Femur (tissue), 1 donor: Measurements from ENCODE around the gene NUDCD3.

Source experiments
- DNase-seq: peaks from one replicate; pipeline ENCODE4 v3.0.0-alpha.2; 2017

Gene NUDCD3

DNA sequence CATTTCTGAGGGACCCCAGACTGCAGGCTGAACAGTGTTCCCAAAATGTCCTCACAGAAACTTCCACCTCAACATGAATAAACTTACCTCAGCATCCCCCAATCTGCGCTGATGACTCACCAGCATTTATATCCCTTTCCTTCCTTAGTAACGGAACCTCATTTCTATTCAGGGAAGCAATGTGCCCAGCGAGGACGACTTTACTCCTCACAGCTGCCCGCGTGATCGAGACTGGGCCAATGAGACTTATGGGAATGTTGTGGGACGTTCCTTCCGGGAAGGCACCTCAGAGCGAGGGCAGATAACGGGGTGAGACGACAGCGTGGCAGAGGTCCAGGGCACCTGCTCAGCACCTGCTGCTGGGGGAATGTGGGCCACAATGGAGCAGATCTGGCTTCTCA is 91.9 kb downstream of the NUDCD3 start:
- DNase-seq: peak; percentile 75

DNA sequence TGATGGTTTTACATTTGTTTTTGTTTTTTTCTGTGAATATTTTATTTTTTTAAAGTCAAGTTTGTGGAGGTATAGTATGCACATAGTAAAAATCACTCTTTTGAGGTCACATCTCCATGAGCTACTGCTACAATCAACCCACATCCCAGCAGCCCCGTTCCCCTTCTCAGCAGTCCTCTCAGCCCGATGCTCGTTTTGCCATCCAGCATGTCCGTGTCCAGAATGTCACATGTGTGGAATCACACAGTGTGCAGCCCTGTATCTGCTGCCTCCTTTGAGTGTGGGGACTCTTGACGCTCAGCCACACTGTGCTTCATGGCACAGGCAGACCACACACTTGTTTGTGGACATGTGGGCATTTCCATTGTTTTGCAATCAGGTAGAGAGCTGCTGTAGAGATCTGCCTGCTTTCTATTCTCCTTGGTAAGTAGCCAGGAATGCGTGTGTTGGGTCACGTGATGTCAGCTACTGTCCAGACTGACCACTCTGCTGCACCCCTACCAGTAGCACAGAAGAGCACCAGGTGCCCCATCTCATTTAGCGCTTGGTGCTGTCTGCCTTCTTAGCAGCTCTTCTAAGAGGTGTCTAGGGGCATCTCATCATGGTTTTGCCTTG is 93.4 kb downstream of the NUDCD3 start:
- no peak for DNase-seq

DNA sequence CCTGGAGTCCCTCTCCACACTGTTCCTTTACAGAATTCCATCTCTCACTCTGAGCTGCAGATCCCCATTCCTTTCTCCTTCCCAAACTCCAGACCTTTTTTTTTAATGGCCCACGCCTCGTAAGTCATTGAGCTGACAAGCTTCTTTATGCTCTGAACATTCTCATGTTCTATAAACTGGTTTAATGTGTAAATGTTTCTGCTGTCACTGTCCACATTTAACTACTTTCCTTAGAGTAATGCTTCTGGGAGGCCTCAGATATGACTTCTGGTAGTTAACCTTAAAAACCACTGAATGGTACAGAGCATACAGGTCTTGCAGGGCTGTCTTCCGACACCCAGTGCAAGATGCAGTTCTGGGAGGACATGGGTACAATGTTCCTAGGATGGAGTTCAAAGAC is 94.0 kb downstream of the NUDCD3 start:
- no peak for DNase-seq

DNA sequence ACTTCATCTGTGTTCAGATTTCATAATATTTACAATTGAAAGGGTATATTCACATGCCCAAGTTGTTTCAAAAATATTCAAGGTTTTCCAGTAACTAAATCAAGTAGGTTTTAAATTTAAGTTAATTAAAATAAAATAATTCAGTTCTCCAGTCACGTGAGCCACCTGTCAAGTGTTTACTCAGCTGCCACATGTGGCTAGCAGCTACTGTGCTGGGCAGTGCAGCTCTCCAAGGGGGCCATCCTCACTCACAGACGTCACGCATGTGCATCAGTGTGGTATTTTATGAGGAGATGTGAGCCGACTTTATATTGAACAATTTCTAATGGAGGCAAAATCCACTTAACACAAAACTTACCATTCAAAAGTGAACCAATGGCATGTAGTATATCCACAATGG is 95.4 kb downstream of the NUDCD3 start:
- DNase-seq: no peak

DNA sequence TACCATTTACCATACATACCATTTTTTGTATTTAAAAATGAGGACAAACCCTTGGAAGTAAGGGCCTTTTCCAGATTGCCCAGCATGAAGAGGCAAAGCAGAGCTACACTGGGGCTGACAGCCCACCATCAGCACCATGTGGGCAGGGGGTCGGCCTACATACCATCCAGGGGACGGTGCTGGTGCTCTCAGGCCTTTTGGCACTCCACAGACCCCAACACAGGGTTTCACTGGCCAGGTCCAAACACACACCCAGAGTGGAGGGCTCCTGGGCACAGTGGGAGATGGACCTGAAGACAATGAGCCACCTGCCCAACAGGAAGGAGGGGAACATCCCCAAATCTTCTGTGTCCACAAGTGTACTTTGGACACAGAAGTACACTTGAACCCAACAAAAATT is 95.8 kb downstream of the NUDCD3 start:
- DNase-seq: no peak

DNA sequence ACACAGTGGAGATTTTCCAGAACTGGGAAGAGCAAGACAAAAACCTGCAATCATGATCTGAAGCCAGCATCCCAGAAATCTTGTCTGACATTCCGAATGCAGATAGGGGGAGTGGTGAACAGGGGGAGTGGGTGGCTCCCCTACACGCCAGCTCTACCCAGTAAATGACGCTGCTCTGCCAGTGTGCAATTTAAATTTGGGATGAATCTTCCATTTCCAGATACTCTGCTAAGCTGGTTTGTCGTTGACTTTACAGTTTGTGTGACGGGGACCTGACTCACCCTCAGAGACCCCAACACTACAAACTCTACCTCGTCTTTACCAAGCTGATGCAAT is 96.4 kb downstream of the NUDCD3 start:
- DNase-seq: no peak

DNA sequence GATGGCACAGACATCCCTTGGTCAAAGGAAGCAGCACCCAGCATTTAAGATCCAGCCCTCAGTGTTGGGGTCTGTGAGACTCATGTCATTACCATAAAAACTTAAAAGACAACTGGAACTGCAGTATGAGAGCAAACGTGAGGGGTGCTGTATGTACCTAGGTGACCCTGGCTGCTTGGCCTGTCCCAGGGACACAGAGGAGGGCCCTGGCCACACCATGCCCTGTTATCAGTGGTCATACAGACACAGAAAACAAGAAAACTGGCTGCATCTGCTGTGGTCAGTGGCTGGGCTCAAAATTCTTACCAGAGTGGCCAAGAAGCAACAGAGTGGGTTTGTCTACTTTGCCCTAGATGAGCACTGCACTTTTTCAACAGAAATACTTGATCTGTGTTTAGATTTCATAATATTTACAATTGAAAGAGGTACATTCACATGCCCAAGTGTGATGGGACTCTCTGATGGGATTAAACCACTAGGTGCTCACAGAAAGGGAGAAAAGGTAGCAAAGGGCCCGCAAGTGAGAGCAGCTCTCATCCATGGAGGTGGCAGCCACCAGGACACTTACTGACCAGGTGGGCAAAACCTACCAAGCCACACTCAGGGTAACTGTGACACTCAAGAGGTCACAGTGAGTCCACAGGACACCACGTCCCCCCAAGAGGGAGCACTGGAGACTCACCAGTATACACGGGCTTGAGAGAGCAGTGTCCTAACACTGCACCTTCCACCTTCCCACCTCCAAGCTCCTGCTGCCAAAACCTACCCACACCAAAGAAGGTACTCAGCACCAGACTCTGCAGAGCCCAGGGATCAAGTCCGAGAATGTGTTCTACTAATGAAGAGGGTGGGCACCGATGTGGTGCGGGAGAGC is 97.0 kb downstream of the NUDCD3 start:
- no peak for DNase-seq

DNA sequence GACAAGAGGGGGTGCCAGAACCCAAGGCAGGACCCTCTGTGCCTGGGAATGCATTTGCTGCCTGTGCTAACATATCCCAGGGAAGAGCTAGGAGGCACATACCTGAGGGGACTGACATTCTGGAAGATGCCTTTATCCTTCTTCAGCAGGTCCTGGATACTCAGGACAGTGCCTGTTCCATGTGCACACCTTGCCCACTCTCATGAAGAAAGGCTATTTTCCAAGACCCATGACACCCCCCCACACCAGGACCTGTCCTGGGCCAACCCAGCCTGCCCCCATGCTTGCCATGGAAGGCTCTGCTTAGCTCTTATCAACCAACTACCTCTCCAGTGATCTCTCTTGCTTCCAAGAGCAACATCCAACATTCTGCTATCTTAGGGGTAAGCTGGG is 97.8 kb downstream of the NUDCD3 start:
- no peak for DNase-seq

DNA sequence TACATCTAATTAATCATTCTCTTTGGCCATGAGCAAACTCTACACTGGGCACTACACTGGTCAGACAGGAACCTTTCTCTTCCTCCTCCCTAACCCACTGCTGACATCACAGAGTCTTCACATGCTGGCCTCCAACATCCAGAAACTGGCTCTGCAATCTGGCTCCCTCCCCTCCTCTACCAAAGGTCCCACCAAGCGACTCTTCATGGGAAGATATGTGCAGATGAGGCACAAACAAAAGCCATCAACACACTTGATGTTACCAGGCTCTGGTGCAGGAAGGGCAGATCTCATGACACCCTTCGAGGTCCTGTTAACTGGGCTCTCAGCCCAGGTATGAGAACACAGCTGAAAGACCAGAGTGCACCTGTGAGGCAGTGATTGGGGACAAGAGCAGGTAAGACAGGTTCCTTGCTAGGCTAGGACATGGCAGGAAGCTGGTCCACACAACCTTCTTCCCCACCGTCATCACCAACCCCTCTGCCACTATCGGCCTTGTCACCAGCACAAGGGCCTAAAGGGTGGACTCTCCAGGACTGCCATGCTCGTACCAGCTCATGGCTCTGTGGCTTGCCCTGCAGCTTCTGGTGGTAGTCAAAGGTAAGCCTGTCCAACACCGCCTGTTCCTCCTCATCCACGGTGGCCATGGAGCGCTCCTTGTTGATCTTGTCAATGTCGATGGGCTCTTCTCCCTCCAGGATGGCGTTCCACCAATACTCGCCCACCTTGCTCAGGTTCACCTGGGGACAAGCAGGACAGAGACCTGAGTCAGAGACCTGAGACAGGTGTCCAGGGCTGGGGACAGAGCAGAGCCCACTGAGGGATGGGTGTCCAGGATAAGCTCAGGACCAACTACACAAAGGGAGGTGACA is 98.5 kb downstream of the NUDCD3 start:
- DNase-seq: no peak

DNA sequence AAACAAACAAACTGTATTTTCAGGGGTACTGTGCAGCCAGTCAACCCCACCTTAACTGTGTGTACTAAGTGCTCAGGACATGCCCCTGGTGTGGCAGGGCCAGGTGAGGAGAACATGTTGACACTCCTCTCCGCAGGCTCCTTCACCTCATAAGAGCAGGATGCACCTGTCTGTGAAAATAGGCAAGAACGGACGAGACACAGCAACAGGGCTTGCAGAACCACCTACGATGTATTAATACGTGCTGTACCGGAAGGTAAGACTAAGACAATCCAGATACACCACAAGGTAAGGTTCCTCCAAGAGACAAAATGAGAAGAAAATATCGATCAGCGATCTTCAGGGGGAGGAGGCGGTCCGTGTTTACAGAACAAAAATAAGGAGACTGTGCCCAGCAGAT is 99.3 kb downstream of the NUDCD3 start:
- no peak for DNase-seq

DNA sequence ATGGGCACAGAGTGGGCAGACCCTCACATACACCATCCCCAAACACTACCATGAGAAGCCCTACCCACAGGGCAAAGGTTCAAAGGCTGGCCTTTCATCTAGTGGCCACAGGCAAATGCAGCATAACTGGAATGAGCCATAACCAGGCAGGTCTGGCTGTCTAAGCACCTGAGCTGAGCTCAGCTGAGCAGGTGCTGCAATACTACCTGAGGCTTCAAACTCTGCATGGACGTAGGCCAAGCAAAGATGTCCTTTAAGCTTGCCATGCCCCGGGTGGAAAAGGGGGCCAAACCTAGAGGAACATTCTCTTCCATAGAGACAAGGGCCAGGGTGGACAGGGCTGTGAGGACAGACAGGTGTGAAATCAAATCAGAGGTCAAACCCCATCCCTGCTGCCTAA is 99.8 kb downstream of the NUDCD3 start:
- no peak for DNase-seq

DNA sequence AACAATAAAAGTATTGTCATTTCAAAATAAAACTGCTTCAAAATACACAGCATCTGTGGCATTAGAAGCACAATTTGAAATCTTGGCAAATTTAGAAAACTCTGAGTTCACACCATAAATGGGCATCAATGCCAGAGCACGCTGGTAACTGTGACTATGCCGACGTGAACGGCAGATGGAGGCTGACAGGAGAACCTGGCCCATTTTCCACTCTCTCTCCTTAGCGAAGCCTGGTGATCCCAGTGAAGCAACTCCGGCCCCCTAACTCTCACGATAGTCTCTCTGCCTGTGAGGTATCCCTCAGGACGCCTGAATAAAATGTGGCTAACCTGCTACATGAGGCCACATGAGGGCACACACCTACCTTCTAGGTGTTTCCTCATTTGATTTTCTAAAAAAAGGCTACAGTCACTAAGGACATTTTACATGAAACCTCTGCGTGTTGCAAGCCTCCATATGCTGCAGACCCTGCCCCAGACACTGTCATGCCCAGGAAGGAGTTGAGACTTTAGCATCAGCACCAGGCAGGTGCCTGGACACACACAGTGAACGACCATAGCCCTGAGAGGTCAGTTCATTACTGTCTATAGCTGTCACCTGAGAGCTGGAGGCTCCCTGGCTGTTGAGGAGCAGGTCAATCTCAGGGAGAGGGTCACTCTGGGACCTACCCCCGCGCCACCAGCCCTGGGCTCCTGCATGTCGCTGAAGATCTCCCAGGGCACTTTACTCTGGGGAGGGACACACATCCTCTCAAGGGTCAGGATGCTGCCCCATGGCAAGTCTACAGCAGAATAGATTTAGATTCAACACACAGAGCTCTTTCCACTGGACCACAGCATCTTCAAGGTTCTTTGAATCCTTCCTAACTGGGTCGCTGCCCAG is 102.1 kb downstream of the NUDCD3 start:
- peak; percentile 6 for DNase-seq

DNA sequence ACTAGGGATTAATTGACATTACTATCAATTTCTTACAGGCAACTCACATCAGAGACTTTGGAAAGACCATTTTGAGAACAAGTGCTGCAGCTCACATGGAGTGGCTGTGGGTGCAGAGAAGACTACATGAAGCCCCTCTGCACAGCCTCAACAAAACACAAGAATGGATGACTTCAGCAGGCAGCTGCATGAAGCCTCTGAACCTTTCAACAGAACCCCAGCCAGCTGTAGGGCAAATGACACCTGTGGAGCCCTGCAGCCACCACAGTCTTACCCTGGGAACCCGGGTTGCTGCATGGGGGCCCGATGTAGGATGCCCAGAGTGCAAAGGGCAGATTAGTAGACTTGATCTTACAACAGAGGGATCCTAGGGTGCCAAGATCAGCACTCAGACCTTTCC is 103.1 kb downstream of the NUDCD3 start:
- DNase-seq: no peak

DNA sequence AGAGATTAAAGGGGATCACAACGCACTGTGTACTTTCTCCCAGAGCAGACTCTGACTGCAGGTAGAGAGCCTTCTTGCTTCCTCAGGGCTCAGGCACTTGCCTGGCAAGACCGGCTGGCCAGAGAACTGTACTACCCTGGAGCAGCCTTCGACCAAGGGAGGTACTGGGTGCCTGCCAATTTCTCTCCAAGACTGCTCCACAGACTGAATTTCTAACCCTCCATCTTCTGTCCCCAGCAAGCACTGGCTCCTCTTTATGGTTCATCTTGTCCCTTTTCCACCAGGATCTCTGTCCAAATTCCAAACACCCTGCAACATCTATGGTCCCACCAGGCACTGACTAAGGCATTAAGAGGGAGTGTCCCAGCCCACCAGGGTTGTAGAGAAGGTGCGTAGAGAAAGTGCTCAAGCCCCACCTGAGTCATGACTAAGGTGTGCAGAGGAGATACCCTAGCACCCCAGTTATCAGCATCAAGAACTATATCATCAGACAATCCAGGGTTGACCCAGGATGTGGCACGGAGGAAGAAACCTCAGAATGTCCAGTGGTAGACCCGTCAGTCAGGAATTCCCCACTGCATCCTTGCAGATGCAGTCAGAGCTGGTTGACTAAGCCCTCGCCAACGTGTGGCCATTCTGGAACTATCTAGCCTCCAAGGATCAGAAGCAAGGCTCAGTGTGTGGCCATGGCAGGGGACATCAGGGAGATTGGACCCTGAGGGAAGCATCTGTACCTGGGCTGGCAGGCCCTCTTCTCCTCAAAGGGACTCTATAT is 104.1 kb downstream of the NUDCD3 start:
- DNase-seq: peak; percentile 8

DNA sequence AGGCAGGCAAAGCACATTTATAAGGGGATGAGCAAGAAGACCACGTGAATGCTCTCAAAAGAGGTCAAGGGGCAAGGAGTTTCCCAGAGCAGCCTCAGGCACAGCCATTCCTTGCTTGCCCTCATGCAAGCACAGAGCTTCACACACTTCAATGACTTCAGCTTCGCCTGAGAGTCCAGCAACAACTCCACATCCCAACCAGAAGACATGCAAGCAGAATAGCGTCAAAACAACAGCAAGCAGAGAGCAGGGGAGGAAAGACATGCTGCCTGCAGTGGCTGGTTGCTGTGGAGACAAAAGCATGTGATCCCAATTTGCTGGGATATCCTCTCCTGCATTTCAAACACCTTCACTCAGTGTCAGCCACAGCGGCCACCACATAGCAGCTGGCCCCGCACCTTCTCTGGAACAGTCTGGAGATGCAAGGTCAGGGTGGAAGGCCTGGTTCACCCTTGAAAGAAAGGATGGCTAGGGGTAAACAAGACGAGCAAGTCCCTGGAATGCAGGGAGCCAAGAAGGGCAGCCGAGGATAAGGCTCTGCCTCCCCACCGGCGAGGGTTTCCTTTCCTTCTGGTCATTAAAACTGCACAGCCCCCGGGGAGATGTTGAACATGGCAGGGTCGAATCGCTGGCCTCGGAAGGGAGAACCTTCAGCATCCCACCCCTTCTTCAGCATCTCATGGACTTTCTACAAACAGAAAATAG is 104.9 kb downstream of the NUDCD3 start:
- no peak for DNase-seq

DNA sequence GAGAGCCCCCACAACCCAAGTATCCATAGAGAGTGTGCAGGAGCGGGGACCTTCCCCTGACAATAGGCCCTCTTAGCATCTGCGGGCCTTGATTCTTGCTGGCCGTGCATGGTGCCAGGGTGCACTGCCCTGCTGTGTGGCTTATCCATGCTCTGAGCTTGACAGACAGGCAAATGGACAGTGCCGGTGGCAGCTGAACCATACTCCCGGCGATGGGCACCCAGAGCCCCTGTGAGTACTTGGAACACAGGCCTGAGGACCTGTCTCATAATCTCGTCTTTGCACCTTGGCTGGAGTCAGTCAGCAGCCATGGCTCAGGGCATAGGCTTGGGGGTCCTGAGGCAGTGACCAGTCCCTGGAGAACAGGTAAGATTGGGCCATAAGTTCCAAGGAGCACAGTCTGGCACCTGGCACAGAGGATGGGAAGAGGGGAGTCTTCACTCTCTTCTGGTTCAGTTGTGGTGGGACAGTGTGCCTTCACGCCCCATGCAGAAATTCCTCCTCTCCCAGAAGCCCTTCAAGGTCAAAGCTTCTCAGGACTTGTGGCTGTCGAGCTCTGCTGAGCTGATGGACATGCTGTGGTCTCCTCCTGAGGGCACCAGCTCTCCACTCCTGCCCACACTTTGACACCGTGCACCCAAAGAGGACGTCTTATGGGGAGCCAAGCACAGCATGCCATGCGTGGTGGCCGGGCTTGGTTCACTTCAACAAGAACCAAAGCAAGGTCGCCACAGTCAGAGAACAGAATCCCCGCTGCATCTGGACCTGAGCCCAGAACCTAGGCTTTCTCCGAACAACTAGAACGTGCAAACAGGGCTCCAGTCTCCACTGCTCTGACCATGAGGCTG is 105.6 kb downstream of the NUDCD3 start:
- peak; percentile 8 for DNase-seq

DNA sequence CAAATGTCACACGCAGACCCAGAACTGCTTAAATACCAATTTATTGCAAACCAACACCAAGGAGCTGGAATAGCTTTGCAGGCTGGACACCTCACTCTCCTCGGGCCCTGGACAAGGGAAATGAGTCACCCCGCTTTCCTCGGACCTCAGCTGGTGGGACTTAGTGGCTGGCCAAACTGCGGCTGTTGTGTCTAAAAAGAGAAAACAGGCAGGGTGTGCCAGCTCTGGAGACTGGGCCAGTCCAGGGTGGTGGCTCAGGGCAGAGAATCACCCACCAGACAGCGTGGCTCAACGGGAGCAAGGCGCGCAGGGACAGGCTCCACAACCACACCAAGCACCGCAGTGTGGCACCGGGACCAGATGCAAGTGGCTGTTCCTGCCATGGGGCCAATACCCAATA is 106.9 kb downstream of the NUDCD3 start:
- DNase-seq: peak; percentile 17

DNA sequence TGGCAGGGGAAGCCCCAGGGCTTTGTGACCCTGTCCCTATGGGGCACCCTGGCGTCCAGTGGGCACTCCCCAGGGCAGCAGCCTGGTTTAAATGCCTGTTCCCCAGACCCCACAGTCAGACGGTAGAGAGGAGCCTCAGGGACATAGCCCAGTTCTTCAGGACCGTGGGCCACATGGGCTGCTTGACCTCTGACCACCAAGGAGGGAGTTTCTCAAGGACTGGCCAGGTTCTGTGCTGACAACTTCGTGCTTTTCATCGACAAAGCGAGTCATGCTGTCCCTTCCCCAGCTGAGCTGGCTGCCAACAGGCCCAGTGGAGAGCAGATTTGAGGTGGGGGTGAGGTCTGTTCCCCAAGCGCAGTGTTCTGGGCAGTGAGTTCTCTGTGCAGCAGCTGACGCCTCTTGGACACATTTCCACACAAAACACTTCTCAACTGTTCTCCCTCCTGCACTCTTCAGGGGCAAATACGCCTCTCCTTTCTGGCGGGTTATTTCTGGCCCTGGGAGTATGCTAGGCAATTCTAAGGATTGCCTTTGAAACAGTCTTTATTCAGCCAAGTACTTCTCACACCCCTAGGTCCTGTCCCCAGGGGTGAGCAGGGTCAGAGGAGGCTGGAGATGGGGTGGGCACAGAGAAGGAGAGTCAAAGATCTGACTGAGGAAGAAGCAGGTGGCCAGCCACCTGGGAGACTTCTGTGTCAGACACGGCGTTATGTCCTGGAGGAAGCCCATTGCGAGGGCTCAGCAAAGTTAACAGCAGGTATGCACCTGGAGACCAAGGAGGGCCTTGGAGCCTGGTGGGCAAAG is 107.8 kb downstream of the NUDCD3 start:
- DNase-seq: peak; percentile 26

DNA sequence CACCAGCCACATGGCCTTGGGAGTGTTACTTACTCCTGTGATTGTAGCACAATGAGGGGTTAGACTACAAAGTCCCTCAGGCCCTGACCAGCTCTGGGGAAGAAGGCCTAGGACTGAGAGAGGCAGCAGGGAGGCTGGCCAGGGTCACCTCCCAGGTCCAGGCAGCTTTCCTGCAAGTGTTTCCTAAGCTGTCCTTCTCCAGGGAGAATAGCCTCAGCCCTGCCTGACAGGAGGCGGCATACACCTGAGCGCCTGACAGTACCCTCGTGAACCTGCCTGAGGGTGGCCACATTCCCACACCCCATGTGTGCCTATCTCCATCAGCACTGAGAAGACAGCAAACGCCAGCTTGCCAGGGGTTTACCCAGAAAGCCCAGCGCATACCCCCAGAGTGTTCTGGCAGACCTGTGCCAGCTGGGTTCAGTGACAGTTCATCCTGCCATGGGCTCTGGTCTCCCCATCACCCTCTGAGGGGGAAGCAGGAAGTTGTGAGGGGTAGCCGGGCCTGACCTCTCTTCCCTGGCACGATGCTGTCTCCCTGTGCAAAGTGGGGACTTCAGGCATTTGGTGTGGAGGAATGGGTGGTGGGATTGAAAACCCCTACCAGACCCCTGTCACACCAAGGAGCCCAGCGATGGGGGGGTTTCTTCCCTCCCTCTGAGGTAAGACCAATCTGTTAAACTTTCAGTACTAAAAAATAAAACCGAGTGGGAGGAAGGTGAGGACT is 108.8 kb downstream of the NUDCD3 start:
- peak; percentile 19 for DNase-seq
